NOMO-1 (cell line): ENCODE results near the gene DENND5B.
"Not testable (repeated sequence)": the region's sequence is repeated elsewhere in the genome, so short reads cannot be mapped to it uniquely, and the experiment has no call there.

Experiments
- DNase-seq, 2 experiments: peaks; one replicate each; lab custom pipeline; 2025; ENCODE audit not compliant: unreplicated experiment in 2 of 2; lab: John Stamatoyannopoulos, UW

The DENND5B gene

DNA sequence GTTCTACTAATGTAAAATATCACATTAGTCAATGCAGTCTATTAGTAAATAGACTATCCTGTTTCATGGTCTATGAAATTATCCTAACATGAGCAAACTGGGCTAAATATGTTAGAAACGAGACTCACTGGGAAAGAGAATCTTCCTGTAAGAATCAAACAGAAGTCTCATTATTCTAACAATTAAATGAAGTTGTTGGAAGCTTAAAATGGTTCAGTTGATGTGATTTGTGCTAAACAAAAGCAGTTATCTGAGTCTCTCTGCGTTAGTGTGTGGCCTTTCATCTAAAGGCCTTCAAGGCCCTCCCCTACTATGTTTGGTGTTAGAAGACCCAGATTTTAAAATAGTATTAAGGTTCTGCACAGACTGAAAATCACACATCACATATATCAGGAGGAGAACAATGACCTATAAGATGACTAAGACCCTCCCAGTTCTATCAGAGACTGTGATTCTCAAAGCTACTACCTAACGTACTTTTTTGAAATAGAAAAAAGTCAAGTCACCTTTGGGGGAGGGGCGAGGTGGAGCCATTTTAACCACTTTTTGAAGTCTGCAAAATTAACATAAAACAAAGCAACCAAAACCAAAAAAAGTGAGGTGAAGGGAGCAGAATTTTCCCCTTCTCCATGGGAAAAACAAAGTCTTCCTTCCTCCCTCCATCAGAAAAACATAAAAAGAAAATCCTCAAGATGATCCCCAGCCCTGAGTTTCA, 82.3 kb downstream of the DENND5B start:
- no peak for DNase-seq

- DNase-seq: no peak
These were observed 83.0 kb downstream of the DENND5B start for GRCh38 chr12:31507966-31508365.

DNA sequence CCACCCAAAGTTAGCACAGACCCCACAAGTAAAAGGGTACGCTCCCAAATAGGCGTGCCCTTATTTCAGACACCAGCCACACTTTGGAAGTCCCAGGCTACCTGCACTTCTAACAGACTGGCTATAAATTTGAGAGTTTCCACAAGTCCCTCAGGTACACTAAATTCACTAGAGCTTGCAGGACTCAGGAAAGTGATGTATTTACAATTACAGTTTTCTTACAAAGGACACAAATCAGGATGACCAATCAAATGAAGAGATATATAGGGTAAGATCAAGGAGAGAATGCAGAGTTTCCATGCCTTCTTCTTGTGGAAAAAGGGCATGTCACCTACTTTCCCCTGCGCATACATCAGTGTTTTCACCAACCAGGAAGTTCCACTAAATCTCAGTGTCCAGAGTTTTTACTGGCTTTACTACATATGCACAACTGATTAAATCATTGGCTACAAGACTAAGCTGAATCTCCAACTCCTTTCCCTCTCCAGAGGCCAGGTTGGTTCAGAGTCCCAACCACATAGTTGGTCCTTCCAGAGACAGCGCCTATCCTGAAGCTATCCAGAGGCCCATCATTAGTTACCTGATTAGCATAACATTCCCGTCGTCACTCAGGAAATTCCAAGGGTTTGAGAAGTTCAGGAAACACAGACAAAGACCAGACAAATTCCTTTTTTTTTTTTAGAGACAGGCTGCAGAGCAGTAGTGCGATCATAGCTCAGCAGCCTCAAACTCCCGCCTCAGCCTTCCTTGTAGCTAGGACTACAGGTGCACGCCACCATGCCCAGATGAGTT, 84.2 kb downstream of the DENND5B start:
- DNase-seq: no peak

DNA sequence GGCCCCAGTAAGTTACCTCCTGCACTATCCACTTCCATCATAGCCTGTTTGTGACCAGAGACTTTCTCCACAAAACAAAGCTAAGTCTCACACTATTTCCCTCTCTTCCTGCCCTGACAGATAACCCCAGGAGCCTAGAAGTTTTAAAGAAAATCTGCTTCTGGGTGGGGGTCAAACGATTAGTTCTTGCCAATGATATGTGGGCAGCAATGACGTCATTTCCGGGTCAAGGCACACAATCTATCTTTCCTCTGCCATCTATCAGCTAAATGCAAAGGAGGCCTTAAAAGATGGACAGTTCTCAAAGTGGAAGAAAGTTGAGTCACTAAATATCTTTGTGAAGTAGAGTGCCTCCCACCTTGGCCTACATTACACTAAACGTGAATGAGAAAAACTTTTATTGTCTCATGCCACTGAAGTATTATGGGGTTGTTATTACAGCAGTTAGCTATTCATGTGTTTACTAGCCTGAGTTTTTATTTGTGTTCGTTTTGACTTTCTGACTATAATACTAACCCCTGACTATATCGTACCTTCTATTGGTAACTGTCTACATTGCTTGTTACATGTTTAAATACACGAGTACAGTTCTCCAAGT, 86.2 kb downstream of the DENND5B start:
- DNase-seq: no peak

DNA sequence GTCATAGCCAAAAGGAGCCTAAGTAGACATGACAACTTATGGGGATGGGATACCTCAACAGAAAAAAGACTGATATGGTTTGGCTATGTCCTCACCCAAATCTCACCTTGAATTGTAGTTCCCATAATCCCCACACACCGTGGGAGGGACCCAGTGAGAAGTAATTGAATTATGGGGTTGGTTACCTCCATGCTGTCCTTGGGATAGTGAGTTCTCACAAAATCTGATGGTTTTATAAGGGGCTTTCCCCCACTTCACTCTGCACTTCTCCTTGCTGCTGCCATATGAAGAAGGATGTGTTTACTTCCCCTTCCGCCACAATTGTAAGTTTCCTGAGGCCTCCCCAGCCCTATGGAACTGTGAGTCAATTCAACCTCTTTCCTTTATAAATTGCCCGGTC, 89.9 kb downstream of the DENND5B start:
- DNase-seq: not testable (repeated sequence)

GRCh38 chr12:31499567-31499966, 91.4 kb downstream of the DENND5B start:
- DNase-seq: no peak

GRCh38 chr12:31498424-31498823, 92.5 kb downstream of the DENND5B start:
- no peak for DNase-seq

- no peak for DNase-seq
These were observed 94.7 kb downstream of the DENND5B start for GRCh38 chr12:31496257-31496656.

GRCh38 chr12:31494455-31494854, 96.5 kb downstream of the DENND5B start:
- DNase-seq: no peak

DNA sequence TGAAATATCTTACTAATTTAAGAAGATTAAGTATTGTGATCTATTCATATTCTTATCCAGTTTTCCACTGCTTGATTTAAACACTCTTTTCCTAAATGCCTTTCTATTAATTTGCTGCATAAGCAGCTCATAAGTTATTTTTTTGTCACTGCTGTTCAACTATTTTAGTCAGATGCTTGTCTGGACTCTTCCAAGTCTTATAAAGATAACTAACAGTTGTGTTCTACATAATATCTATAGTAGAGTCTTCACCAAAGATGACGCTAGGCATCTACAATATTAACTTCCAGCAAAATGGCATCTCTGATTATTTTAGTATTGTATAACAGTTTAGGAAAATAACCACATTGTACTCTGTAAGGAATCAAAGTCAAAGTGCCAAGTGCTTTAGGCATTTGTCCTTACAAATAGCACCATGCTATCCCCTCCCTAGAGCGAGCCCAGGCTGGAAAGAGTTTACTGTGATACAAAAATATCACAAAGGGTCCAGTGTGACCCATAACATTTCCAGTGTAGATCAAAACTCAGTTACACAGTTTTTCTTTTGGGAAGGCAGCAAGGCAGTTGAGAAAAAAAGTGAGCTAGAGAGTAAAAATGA, 98.2 kb downstream of the DENND5B start:
- no peak for DNase-seq

GRCh38 chr12:31491841-31492598, 98.9 kb downstream of the DENND5B start:
- no peak for DNase-seq

GRCh38 chr12:31491241-31491794, 99.6 kb downstream of the DENND5B start:
- no peak for DNase-seq

DNA sequence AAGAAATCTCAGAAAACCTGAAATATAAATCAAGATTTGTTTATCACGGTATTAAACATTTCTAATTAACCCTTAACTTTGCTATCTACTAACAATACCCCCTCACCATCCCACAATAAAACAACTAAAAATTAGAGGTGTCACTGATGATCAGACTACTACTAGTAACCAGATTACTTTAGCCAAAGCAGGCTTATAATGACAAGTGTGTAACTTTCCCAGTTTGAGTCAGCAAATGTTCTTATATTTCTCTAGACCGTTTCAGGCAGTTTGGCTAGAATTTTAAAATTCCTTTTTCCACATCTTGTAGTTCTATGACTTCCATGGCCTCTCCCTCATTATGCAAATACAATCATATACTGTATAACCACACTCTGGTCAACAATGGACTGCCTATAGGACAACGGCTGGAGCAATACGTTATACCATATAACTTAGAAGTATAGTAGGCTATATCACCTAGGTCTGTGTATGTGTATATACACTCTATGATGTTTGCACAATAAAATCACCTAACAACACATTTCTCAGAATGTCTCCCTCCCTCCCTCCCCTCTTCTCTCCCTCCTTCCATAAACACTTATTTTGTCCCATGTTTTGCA, 102.1 kb downstream of the DENND5B start:
- DNase-seq: no peak

DNA sequence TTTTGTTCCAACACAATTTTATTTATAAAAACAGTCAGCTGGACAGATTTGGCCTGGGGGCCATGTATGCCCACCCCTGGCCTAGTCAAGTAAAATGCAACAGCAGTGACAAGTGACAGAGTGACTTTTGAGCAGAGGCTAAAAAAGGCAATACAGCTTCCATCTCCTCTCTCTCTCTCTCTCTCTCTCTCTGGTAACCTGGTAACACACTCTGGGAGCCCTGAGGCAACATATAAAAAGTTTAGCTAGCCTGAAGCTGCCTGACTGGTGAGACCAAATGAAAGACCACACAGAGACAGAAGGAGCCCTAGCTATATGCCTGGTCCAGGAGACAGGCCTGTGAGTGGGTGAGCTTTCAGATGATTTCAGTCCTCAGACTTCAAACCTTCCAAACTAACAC, 105.4 kb downstream of the DENND5B start:
- DNase-seq: no peak

- no peak for DNase-seq
These were observed 108.1 kb downstream of the DENND5B start for GRCh38 chr12:31482816-31483215.

DNA sequence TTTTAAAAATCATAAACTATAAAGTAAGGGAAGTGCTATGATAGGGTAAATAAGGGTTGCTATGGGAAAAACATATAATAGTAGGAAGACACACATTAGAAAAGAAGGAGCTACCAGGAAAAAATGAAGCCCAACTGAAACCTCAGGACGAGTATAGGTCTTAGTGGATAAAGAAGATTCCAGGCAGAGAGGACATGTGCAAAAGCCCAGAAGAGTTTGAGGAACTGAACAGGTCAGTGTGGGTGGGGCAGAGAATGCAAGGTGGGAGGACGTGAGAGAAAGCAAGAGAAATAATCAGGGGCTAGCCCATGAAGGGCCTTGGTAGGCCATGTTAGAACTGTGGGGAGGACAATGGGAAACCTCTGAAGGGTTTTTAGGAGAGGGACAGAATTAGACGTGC, 109.5 kb downstream of the DENND5B start:
- DNase-seq: no peak

- peak in 1 of 2 experiments; percentile 53 for DNase-seq
These were observed 111.3 kb downstream of the DENND5B start for GRCh38 chr12:31479516-31480210.

- DNase-seq: no peak
These were observed 112.0 kb downstream of the DENND5B start for GRCh38 chr12:31478898-31479297.

DNA sequence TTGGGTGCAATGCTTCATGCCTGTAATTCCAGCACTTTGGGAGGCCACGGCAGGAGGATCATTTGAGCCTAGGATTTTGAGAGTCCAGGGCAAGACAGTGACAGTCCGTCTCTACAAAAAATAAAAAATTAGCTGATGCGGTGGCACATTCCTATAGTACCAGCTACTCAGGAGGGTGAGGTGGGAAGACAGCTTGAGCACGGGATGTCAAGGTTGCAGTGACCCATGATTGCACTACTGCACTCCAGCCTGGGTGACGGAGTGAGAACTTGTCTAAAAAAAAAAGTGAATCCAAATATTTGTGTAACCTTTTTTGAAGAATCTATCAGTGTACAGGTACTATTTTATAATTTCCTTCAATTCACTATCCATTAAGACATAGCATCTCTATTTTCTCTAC, 112.5 kb downstream of the DENND5B start:
- no peak for DNase-seq
